Head of caudate nucleus (tissue), 42 donors: ENCODE data around the gene GABRQ.
"Not testable (repeated sequence)": the region's sequence is repeated elsewhere in the genome, so short reads cannot be mapped to it uniquely, and the experiment has no call there.

ENCODE experiments used
- DNase-seq, 42 donors: peaks; one replicate each; pipeline versions ENCODE4 v3.0.0 to v3.0.0-alpha.2; 2020 to 2021; ENCODE audit warnings: mixed read lengths in 7 of 42
- intact Hi-C: fragments of 100-400 bp; cut with DNase I; formaldehyde crosslinking; loops from one replicate; pipeline ENCODE4 v1.15.0; 2022

GABRQ gene

DNA sequence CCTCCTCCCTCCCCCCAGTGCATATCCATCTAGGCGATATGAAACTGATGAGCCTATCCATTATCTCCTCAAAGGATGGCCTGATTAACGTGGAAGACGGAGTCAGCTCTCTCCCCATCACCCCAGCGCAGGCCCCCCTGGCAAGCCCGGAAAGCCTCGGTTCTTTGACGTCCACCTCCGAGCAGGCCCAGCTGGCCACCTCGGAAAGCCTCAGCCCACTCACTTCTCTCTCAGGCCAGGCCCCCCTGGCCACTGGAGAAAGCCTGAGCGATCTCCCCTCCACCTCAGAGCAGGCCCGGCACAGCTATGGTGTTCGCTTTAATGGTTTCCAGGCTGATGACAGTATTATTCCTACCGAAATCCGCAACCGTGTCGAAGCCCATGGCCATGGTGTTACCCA lies 14.8 kb downstream of the GABRQ start:
- no peak for DNase-seq
- intact Hi-C loops: no loop called here

DNA sequence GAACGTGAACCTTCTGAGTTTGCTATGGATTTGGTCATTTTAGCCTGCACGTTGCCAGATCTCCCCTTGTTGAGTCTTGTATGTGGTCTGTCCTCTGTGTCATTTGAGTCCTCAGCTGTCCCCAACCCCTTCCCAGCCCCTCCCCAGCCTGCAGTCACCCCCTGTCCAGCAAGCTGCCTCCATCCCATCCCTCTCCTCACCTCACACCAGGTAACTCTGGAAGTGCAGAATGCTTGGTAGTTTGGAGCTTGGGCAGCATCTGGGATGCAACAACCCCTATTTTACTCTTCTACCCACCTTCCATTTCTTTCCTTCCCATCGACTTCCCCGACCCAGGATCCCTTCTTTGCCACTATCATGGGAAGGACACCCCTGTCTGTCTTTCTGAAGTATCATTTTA lies 18.4 kb downstream of the GABRQ start:
- intact Hi-C loops: no loop called here
- no peak for DNase-seq

DNA sequence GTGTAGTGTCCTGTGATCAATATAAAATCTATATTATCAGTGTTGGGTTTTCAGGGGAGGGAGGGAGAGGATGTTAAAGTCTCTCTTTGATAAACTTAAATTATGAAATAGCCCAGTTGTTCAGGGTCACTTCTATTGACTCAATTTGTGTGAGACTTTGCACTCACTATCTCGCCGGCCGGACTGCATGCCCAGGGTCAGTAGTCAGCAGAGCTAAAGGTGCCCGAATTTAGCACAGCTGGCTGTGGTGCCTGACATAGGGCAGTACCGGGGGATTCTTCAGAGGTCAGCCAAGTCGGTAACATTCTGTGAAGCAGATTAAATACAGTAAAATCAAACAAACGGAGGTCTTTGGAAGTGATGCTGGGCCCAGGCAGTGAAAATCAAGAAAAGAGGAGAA lies 19.2 kb downstream of the GABRQ start:
- intact Hi-C loops: no loop called here
- no peak for DNase-seq

DNA sequence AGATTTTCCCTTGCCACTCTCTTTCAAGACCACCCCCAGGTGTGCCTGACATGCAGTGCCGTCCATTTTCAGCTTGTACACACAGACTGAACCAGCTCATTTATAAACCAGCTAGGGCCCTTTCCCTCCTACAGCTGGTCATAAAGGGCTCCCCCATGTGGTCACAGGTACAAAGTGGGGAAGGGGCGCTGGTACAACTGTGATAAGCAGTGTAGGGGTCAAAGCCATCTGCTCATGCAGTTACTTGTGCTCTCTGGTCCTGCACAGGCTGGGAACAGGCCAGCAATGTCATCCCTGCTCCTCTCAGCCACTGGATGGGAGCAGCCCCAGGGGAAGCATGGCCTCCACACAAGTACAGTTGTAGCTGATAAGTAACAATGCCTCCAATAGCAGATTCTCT lies 20.6 kb downstream of the GABRQ start:
- intact Hi-C loops: no loop called here
- DNase-seq: no peak

DNA sequence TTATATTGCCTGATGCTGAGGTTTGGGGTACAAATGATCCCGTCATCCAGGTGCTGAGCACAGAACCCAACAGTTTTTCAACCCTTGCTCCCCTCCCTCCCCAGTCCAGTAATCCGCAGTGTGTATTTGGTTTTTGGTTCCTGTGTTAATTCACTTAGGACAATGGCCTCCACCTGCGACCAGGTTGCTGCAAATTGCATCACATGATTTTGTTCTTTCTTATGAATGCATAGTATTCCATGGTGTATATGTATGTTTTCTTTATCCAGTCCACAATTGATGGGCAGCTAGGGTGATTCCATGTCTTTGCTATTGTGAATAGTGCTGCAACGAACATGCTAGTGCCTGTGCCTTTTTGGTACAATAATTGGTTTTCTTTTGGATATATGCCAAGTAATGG lies 25.4 kb downstream of the GABRQ start:
- no peak for DNase-seq
- intact Hi-C loops: no loop called here

DNA sequence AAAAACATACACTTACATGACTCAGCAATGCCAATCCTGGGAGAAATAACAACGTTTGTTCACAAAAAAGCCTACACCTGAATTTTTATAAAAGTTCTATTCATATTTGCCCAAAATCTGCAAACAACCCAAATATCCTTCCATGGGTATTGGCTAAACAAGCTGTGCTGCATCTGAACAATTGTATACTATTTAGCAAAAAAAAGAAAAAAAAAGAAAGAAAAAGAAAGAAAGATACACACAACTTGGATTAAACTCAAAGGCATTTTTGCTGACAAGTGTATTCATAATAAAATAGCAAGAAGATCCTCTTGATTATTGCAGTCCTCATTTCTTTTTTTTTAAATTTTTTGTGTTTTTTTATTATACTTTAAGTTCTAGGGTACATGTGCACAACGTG lies 36.4 kb downstream of the GABRQ start:
- no peak for DNase-seq
- intact Hi-C loops: no loop called here

DNA sequence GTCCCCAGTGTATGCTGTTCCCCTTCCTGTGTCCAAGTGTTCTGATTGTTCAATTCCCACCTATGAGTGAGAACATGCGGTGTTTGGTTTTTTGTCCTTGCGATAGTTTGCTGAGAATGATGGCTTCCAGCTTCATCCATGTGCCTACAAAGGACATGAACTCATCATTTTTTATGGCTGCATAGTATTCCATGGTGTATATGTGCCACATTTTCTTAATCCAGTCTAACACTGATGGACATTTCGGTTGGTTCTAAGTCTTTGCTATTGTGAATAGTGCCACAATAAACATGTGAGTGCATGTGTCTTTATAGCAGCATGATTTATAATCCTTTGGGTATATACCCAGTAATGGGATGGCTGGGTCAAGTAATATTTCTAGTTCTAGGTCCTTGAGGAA lies 37.0 kb downstream of the GABRQ start:
- intact Hi-C loops, DNase-seq: not testable (repeated sequence)

DNA sequence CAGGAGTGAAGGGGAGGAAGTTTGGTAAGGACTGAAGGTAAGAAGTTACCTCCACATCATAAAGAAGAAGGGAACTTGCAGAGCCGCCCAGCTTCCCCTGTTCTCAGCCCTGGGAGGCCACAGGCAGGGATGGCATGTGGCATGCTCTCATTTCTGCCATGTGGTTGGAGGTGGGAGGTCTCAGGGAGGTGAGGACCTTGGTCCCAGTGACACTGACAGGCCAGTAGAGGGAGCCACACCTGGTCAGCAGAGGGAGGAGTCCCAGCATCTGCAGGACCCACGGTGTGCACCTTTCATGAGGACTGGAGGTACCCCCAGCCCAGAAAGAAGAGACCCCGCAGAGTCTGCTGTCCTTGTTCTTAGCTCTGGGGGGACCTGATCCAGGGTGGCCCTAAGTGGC lies 43.3 kb downstream of the GABRQ start:
- DNase-seq: not testable (repeated sequence)

DNA sequence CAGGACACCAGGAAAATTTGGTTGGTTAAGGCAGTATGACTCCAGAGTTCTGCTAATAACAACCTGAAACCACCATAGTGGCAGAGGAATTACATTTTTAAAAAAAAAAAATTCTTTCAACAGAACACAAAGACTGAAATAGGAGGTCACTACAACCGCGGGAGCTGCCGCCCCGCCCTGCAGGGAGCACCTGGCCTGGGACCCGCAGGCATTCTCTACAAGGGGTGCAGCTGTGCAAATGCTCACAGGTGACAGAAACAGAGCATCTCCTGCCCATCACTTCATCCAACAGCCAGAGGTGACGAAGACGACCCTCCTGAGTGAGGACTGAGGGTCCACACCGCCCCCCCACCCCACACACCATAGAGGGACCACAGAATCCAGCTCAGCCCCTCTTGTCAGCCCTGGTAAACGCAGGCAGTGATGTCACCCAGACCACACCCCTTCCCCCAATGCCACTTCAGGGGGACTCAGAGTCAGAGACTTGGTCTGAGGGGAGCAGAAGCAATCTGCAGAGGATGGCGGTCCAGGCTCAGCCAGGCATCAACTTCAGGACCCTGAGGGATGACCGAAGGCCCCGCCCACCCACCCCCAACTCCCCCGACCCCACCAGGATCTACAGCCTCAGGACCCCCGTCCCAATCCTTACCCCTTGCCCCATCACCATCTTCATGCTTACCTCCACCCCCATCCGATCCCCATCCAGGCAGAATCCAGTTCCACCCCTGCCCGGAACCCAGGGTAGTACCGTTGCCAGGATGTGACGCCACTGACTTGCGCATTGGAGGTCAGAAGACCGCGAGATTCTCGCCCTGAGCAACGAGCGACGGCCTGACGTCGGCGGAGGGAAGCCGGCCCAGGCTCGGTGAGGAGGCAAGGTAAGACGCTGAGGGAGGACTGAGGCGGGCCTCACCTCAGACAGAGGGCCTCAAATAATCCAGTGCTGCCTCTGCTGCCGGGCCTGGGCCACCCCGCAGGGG lies 60.5 kb downstream of the GABRQ start, which contains the start of gene MAGEA3:
TSS of gene MAGEA3 (plus strand) at position 843 of the 980 bp plus-strand sequence. CDS start 2,039 bp downstream, outside the sequence.
- intact Hi-C loops: not testable (repeated sequence)

More for the DNA sequence above, 43.3 kb downstream of the GABRQ start:
- intact Hi-C loops: not testable (repeated sequence)

DNA sequence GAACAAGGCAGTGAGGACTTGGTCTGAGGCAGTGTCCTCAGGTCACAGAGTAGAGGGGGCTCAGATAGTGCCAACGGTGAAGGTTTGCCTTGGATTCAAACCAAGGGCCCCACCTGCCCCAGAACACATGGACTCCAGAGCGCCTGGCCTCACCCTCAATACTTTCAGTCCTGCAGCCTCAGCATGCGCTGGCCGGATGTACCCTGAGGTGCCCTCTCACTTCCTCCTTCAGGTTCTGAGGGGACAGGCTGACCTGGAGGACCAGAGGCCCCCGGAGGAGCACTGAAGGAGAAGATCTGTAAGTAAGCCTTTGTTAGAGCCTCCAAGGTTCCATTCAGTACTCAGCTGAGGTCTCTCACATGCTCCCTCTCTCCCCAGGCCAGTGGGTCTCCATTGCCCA lies 62.7 kb downstream of the GABRQ start:
- peak in 2 of 42 donors; percentile 6 to 22 for DNase-seq

More for the DNA sequence above, 60.5 kb downstream of the GABRQ start, which contains the start of gene MAGEA3:
- not testable (repeated sequence) for DNase-seq

DNA sequence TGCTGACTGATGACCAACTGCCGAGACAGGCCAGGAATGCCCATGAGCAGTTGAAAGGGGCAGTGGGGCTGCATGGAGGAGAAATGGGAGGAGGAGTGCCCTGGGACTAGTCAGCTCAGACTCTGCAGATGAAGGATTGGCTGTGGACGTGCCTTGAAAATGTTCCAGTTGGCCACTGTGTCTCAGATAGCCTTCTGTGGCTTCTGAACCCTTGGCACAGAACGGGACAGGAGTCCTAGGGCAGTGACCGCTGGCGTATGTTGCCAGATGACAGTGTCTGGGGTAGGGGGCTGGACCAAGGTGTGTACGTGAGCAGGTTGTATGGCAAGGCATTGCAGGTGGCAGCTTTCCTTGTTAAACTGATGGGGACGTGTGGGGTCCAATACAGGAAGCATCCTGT lies 68.8 kb downstream of the GABRQ start:
- intact Hi-C loops, DNase-seq: not testable (repeated sequence)

More for the DNA sequence above, 62.7 kb downstream of the GABRQ start:
- intact Hi-C loops: not testable (repeated sequence)
